ENCODE results near the gene ABCB4. TPM values are rescaled to one million over a fixed set of nuclear protein-coding genes. Genes with fewer than 3 reads are reported as not detected.
A peak's percentile ranks its signal among the peaks of the same experiment; 100 is the strongest.

The ABCB4 gene
- polyA plus RNA-seq, 2 donors: 0.33 to 0.45 TPM

DNA sequence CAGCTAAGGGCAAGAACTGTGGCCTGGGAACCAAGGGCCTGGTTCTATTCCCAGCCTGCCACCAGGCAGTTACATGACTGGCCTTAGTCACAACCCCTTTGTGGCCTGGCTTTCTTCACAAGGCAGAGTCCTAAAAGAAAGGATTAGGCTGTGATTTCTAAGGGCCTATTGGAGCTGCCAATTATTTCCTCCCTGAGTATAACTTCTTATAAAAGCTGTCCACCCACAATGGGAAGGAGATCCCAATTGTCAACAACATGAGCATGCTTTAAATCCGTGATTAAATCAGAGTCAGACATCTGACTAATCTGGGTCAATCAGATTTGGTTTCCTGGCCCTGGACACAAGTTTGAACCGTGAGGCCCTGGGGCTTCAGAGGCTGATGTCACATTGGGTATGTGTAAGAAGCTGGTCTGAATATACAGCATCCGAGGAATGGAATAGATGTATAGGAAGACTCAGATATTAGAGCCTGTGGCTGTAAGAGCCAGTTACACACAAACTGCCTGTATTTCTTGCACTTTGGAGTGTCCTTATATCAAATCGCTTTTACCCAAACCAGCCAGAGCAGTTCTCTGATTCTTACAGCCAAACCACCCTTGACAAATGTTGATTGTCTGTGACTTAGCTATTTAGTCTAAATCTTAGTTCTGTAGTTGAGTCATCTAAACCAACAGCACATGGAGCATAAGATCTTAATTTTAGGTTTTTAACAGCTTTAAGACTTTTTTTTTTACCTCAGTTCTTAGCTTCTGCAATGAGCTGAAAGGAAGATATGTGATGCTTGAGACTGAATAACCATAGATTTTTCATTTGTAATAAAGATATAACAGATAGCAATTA, 61.3 kb downstream of the ABCB4 start:
- H3K4me1 ChIP-seq (ENCODE audit: control insufficient read depth in 2 of 2, insufficient read depth in 2 of 2, low read length in 1 of 2): no peaks in the 10 kb centered on the region
- WGBS, 2 donors: 38 to 49% methylated on average over 4 of the region's 4 CpGs
- H3K27ac ChIP-seq (ENCODE audit: low read depth in 2 of 2, low read length in 1 of 2): peak overlapping the region; percentile 67 to 79
- no peaks in the 10 kb centered on the region for H3K9me3 ChIP-seq (ENCODE audit: control insufficient read depth in 2 of 2, insufficient read depth in 1 of 2, low read depth in 1 of 2, low read length in 1 of 2)
- H3K36me3 ChIP-seq (ENCODE audit: control insufficient read depth in 2 of 2, insufficient read depth in 2 of 2, low read length in 1 of 2): no peaks in the 10 kb centered on the region
- H3K4me3 ChIP-seq (ENCODE audit: low read depth in 1 of 2, low read length in 2 of 2): no peak overlapping the region
- no peaks in the 10 kb centered on the region for H3K27me3 ChIP-seq (ENCODE audit: control insufficient read depth in 1 of 2, insufficient read depth in 2 of 2, low read length in 2 of 2)

DNA sequence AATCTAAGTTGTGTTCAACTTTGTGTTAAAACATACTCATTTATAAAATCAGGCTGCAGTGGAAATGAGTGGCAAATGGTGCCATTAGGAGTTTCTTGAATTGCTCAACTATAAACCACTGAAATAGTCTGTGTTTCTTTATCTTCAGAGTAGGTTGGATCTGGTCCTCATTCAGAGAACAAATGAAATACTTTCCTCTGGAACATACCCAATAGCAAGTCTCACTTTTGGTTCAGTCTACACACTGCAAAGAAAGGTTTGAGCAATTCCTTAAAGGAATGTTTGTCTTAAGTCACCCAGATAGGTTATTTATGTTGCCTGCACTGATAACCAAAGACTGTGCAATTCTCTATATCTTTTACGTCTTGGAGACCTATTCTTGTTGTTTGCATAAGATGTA, 62.5 kb downstream of the ABCB4 start:
- 68 to 88% methylated on average over 1 of the region's 1 CpG for WGBS, 2 donors
- Histone ChIP-seq H3K9me3 (ENCODE audit: control insufficient read depth in 2 of 2, insufficient read depth in 1 of 2, low read depth in 1 of 2, low read length in 1 of 2) (no peaks in the 10 kb centered on the region), H3K4me3 (ENCODE audit: low read depth in 1 of 2, low read length in 2 of 2) (no peak overlapping the region), H3K36me3 (ENCODE audit: control insufficient read depth in 2 of 2, insufficient read depth in 2 of 2, low read length in 1 of 2) (no peaks in the 10 kb centered on the region), H3K27ac (ENCODE audit: low read depth in 2 of 2, low read length in 1 of 2) (no peak overlapping the region), H3K4me1 (ENCODE audit: control insufficient read depth in 2 of 2, insufficient read depth in 2 of 2, low read length in 1 of 2) (no peaks in the 10 kb centered on the region), H3K27me3 (ENCODE audit: control insufficient read depth in 1 of 2, insufficient read depth in 2 of 2, low read length in 2 of 2) (no peaks in the 10 kb centered on the region)

DNA sequence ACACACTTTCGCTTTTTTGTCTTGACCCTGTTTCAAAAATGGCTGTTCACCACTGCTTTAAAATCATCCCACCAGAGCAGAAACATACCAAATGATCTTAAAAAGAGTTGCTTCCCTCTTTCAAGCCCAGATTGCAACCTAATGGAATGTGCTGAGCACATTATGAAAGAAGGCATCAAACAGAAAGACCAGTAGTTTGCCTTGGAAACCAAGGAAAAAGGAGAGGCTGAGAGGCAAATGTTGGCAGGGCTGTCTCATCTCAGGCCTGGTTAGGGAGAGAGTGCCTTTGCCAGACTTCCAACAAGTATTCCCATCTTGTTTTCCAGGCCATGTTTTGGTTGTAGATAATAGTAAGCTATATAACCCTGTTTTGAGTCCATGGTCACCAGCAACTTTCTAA, 64.3 kb downstream of the ABCB4 start:
- no peaks in the 10 kb centered on the region for H3K27me3 ChIP-seq (ENCODE audit: control insufficient read depth in 1 of 2, insufficient read depth in 2 of 2, low read length in 2 of 2)
- no peaks in the 10 kb centered on the region for H3K4me1 ChIP-seq (ENCODE audit: control insufficient read depth in 2 of 2, insufficient read depth in 2 of 2, low read length in 1 of 2)
- H3K27ac ChIP-seq (ENCODE audit: low read depth in 2 of 2, low read length in 1 of 2): no peak overlapping the region
- no peak overlapping the region for H3K4me3 ChIP-seq (ENCODE audit: low read depth in 1 of 2, low read length in 2 of 2)
- WGBS, 2 donors: 93 to 96% methylated on average over 1 of the region's 1 CpG
- H3K36me3 ChIP-seq (ENCODE audit: control insufficient read depth in 2 of 2, insufficient read depth in 2 of 2, low read length in 1 of 2): no peaks in the 10 kb centered on the region
- H3K9me3 ChIP-seq (ENCODE audit: control insufficient read depth in 2 of 2, insufficient read depth in 1 of 2, low read depth in 1 of 2, low read length in 1 of 2): no peaks in the 10 kb centered on the region

DNA sequence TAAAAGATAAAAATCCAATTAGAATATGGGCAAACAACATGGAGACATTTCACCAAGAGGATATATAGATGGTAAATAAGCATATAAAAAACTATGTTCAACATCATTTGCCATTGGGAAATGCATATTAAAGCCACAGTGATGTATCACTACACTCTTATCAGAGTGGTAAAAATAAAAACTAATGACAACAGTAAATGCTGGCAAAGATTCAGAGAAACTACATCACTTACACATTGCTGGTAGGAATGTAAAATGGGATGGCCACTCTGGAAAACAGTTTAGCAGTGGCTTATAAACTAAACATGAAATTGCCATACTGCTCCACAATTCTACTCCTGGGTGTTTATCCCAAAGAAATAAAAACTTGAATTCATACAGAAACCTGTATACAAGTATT, 70.8 kb downstream of the ABCB4 start:
- no peak overlapping the region for H3K27ac ChIP-seq (ENCODE audit: low read depth in 2 of 2, low read length in 1 of 2)
- H3K27me3 ChIP-seq (ENCODE audit: control insufficient read depth in 1 of 2, insufficient read depth in 2 of 2, low read length in 2 of 2): no peaks in the 10 kb centered on the region
- no peaks in the 10 kb centered on the region for H3K36me3 ChIP-seq (ENCODE audit: control insufficient read depth in 2 of 2, insufficient read depth in 2 of 2, low read length in 1 of 2)
- no peaks in the 10 kb centered on the region for H3K9me3 ChIP-seq (ENCODE audit: control insufficient read depth in 2 of 2, insufficient read depth in 1 of 2, low read depth in 1 of 2, low read length in 1 of 2)
- no peak overlapping the region for H3K4me3 ChIP-seq (ENCODE audit: low read depth in 1 of 2, low read length in 2 of 2)
- no peaks in the 10 kb centered on the region for H3K4me1 ChIP-seq (ENCODE audit: control insufficient read depth in 2 of 2, insufficient read depth in 2 of 2, low read length in 1 of 2)

DNA sequence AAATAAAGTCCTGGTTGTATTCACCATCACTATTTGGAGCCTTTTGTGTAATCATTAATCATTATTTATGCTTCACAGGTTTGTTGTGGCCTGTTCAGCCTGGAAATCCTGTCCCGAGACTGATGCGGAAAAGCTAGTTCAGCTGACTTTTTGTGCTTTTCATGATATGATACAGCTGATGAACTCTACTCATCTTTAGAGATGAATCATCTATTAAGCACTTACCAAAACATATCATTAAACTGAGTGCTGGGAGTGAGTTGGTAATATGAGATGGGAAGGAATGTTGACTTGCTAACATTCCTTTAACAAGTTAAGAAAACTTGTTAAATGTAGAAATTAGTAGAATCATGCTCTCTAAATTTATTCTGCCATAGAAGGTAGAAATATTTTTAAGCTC, 77.0 kb downstream of the ABCB4 start:
- WGBS, 2 donors: 65 to 77% methylated on average over 2 of the region's 2 CpGs
- H3K27me3 ChIP-seq (ENCODE audit: control insufficient read depth in 1 of 2, insufficient read depth in 2 of 2, low read length in 2 of 2): no peaks in the 10 kb centered on the region
- no peaks in the 10 kb centered on the region for H3K36me3 ChIP-seq (ENCODE audit: control insufficient read depth in 2 of 2, insufficient read depth in 2 of 2, low read length in 1 of 2)
- no peak overlapping the region for H3K4me3 ChIP-seq (ENCODE audit: low read depth in 1 of 2, low read length in 2 of 2)
- H3K4me1 ChIP-seq (ENCODE audit: control insufficient read depth in 2 of 2, insufficient read depth in 2 of 2, low read length in 1 of 2): no peaks in the 10 kb centered on the region
- H3K27ac ChIP-seq (ENCODE audit: low read depth in 2 of 2, low read length in 1 of 2): no peak overlapping the region
- no peaks in the 10 kb centered on the region for H3K9me3 ChIP-seq (ENCODE audit: control insufficient read depth in 2 of 2, insufficient read depth in 1 of 2, low read depth in 1 of 2, low read length in 1 of 2)

DNA sequence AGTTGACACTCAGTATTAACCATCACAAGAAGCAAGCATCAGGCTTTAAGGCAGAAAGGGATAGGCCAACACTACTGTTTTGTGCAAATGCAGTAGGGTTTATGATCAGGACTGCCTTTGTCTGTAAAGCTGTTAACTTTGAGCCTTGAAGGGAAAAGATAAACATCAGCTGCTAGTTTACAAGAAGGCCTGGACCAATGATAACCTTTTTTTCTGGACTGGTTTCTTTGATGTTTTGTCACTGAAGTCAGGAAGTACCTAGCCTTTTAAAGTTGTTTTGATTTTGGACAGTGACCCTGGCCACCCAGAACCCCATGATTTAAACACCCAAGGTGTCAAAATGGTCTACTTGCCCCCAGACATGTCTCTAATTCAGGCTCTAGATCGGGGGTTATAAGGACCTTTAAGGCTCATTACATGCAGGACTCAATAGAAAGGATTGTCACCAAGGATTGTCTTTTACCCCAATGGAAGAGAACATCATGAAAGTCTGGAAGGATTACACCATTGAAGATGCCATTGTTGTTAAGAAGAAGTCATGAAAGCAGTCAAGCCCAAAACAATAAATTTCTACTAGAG, 79.9 kb downstream of the ABCB4 start:
- no peaks in the 10 kb centered on the region for H3K4me1 ChIP-seq (ENCODE audit: control insufficient read depth in 2 of 2, insufficient read depth in 2 of 2, low read length in 1 of 2)
- 91 to 93% methylated on average over 1 of the region's 1 CpG for WGBS, 2 donors

DNA sequence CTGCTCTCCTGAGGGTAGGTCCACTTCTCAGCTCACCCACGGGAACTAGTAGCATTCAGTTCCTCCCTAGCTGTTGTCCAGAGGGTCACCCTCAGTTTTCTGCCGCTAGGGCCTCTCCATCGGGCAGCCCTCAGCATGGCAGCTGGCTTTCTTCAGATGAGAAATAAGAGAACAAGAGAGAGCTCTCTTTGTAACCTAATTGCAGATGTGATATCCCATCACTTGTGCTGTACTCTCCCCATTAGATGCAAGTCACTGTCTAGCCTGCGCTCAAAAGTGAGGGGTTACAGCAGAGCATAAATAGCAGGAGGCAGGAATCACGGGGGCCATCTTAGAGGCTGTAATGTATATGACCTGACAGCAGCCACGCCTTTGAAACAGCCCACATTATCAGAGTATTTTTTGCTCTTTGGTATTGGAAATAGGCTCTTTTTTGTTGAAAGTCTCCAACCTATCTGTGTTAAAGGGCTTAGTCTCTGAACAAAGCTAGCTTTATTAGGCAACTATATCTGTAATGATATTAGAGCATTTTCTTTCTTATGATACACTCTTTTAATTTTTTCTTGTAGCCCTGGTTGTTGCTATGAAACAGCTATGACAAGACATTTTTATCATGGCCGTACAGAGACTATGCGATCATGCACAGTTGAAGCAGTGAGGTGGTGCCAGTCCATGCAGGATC, 84.3 kb downstream of the ABCB4 start:
- H3K27me3 ChIP-seq (ENCODE audit: control insufficient read depth in 1 of 2, insufficient read depth in 2 of 2, low read length in 2 of 2): no peaks in the 10 kb centered on the region
- 91 to 94% methylated on average over 8 of the region's 8 CpGs for WGBS, 2 donors
- H3K9me3 ChIP-seq (ENCODE audit: control insufficient read depth in 2 of 2, insufficient read depth in 1 of 2, low read depth in 1 of 2, low read length in 1 of 2): no peaks in the 10 kb centered on the region
- no peaks in the 10 kb centered on the region for H3K4me1 ChIP-seq (ENCODE audit: control insufficient read depth in 2 of 2, insufficient read depth in 2 of 2, low read length in 1 of 2)
- peaks cover 4 to 10% of the 10 kb centered on the region in 2 donors for H3K36me3 ChIP-seq (ENCODE audit: control insufficient read depth in 2 of 2, insufficient read depth in 2 of 2, low read length in 1 of 2)
- no peak overlapping the region for H3K27ac ChIP-seq (ENCODE audit: low read depth in 2 of 2, low read length in 1 of 2)
- no peak overlapping the region for H3K4me3 ChIP-seq (ENCODE audit: low read depth in 1 of 2, low read length in 2 of 2)

More for the DNA sequence above, 79.9 kb downstream of the ABCB4 start:
- Histone ChIP-seq H3K27ac (ENCODE audit: low read depth in 2 of 2, low read length in 1 of 2) (no peak overlapping the region), H3K27me3 (ENCODE audit: control insufficient read depth in 1 of 2, insufficient read depth in 2 of 2, low read length in 2 of 2) (no peaks in the 10 kb centered on the region), H3K9me3 (ENCODE audit: control insufficient read depth in 2 of 2, insufficient read depth in 1 of 2, low read depth in 1 of 2, low read length in 1 of 2) (no peaks in the 10 kb centered on the region), H3K36me3 (ENCODE audit: control insufficient read depth in 2 of 2, insufficient read depth in 2 of 2, low read length in 1 of 2) (peaks cover 0 to 4% of the 10 kb centered on the region in 2 donors), H3K4me3 (ENCODE audit: low read depth in 1 of 2, low read length in 2 of 2) (no peak overlapping the region)

DNA sequence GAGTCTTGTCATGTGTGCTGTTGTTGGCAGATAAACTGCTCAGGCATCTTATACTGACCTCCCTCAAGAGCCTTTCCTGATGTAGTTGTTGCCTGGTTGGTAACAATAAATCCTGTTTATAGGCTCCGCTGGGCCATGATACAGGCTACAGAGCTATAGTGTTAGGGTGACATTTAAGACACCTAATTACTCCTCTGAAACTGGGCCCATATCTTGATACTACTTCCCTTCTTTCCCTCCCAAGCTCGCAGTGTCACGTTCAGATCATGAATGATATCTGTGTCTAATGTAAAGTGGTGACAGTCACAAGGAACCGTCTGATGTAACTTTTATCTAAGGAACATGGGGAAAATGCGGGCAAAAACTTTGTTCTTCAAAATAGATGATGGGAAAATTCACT, 94.6 kb downstream of the ABCB4 start:
- Histone ChIP-seq H3K9me3 (ENCODE audit: control insufficient read depth in 2 of 2, insufficient read depth in 1 of 2, low read depth in 1 of 2, low read length in 1 of 2) (no peaks in the 10 kb centered on the region), H3K27me3 (ENCODE audit: control insufficient read depth in 1 of 2, insufficient read depth in 2 of 2, low read length in 2 of 2) (no peaks in the 10 kb centered on the region), H3K27ac (ENCODE audit: low read depth in 2 of 2, low read length in 1 of 2) (no peak overlapping the region), H3K36me3 (ENCODE audit: control insufficient read depth in 2 of 2, insufficient read depth in 2 of 2, low read length in 1 of 2) (no peaks in the 10 kb centered on the region), H3K4me1 (ENCODE audit: control insufficient read depth in 2 of 2, insufficient read depth in 2 of 2, low read length in 1 of 2) (no peaks in the 10 kb centered on the region), H3K4me3 (ENCODE audit: low read depth in 1 of 2, low read length in 2 of 2) (no peak overlapping the region)
- 91 to 94% methylated on average over 5 of the region's 5 CpGs for WGBS, 2 donors

DNA sequence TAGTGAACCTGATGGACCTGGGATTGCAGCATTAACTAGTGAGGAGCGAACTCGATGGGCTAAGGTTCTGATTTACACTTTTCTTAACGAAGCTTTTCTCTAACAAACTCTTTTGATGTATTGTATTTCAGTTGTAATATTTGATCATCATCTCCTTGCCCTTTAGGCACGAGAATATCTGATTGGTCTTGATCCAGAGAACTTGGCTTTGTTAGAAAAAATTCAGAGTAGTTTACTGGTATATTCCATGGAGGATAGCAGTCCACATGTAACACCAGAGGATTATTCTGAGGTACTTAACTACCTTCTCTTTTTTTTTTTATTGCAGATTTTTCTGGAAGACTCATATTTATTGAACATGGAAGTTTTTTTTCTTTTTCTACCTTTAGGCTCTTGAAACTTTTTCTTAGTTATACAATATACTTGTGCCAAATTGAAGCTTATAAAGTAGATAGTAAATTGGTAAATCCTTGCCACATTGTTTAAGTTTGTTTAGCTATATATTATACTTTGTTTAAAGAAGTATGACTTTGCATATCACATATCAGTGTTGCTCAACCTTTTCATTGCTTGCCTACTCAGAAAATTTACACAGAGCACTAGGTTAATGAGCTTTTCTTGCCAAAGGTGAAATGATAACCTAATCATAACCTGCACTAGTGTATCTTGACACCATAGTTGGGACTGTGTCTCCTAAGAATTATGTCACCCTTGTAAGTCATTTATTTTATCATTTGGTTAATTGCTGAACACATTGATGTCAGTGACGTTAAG, 99.6 kb downstream of the ABCB4 start:
- no peak overlapping the region for H3K4me3 ChIP-seq (ENCODE audit: low read depth in 1 of 2, low read length in 2 of 2)
- 65 to 72% methylated on average over 5 of the region's 5 CpGs for WGBS, 2 donors

More for the DNA sequence above, 99.6 kb downstream of the ABCB4 start:
- H3K27me3 ChIP-seq (ENCODE audit: control insufficient read depth in 1 of 2, insufficient read depth in 2 of 2, low read length in 2 of 2): no peaks in the 10 kb centered on the region
- H3K27ac ChIP-seq (ENCODE audit: low read depth in 2 of 2, low read length in 1 of 2): no peak overlapping the region
- no peaks in the 10 kb centered on the region for H3K4me1 ChIP-seq (ENCODE audit: control insufficient read depth in 2 of 2, insufficient read depth in 2 of 2, low read length in 1 of 2)
- no peaks in the 10 kb centered on the region for H3K36me3 ChIP-seq (ENCODE audit: control insufficient read depth in 2 of 2, insufficient read depth in 2 of 2, low read length in 1 of 2)
- no peaks in the 10 kb centered on the region for H3K9me3 ChIP-seq (ENCODE audit: control insufficient read depth in 2 of 2, insufficient read depth in 1 of 2, low read depth in 1 of 2, low read length in 1 of 2)

Data from esophagus (tissue), 2 donors.